Measurements from ENCODE around the gene STARD10.
"Not testable (repeated sequence)": the region's sequence is repeated elsewhere in the genome, so short reads cannot be mapped to it uniquely, and the experiment has no call there.

The STARD10 gene

GRCh38 chr11:72807021-72807693, 13.3 kb upstream of the STARD10 start:
- no peak for DNase-seq

GRCh38 chr11:72806378-72806777, 12.5 kb upstream of the STARD10 start:
- DNase-seq, result not testable (repeated sequence)

- no peak for DNase-seq
Measured at GRCh38 chr11:72805216-72805615, 11.4 kb upstream of the STARD10 start.

GRCh38 chr11:72802822-72803221, 9.0 kb upstream of the STARD10 start:
- no peak for DNase-seq

GRCh38 chr11:72799441-72799840, 5.6 kb upstream of the STARD10 start:
- DNase-seq, result no peak

- DNase-seq, result no peak
Measured at GRCh38 chr11:72798361-72798760, 4.5 kb upstream of the STARD10 start.

GRCh38 chr11:72793076-72793424, 797 bp downstream of the STARD10 start:
- no peak for DNase-seq

- DNase-seq, result no peak
Measured at GRCh38 chr11:72792437-72793021, 1.3 kb downstream of the STARD10 start.

- not testable (repeated sequence) for DNase-seq
Measured at GRCh38 chr11:72791228-72791627, 2.6 kb downstream of the STARD10 start.

GRCh38 chr11:72789493-72790131, 4.2 kb downstream of the STARD10 start:
- DNase-seq, result no peak

GRCh38 chr11:72788241-72788640, 5.6 kb downstream of the STARD10 start:
- no peak for DNase-seq

- DNase-seq, result no peak
Measured at GRCh38 chr11:72787216-72788104, 6.4 kb downstream of the STARD10 start.

- no peak for DNase-seq
Measured at GRCh38 chr11:72786305-72787215, 7.3 kb downstream of the STARD10 start.

GRCh38 chr11:72784662-72785061, 9.2 kb downstream of the STARD10 start:
- no peak for DNase-seq

GRCh38 chr11:72783144-72783905, 10.5 kb downstream of the STARD10 start:
- DNase-seq, result no peak

- DNase-seq, result no peak
Measured at GRCh38 chr11:72782081-72782920, 11.5 kb downstream of the STARD10 start.

GRCh38 chr11:72781313-72782080, 12.3 kb downstream of the STARD10 start:
- DNase-seq, result no peak

GRCh38 chr11:72781063-72781312, 12.9 kb downstream of the STARD10 start:
- DNase-seq, result no peak

GRCh38 chr11:72780296-72781062, 13.4 kb downstream of the STARD10 start:
- no peak for DNase-seq

Measured in NCI-H2107 (cell line).